Measurements from ENCODE around the gene C10orf105.

Gene C10orf105

GRCh38 chr10:71740069-71740653 lies 20.6 kb upstream of the C10orf105 start:
- DNase-seq (ENCODE audit: low read depth): no peak

GRCh38 chr10:71739358-71739900 lies 19.9 kb upstream of the C10orf105 start:
- no peak overlapping the region for H3K4me3 ChIP-seq (ENCODE audit: low read depth, low read length)
- no peak for DNase-seq (ENCODE audit: low read depth)

More at GRCh38 chr10:71740069-71740653, 20.6 kb upstream of the C10orf105 start:
- no peak overlapping the region for H3K4me3 ChIP-seq (ENCODE audit: low read depth, low read length)

- DNase-seq (ENCODE audit: low read depth): no peak
Measured at GRCh38 chr10:71737834-71738197, 18.2 kb upstream of the C10orf105 start.

DNA sequence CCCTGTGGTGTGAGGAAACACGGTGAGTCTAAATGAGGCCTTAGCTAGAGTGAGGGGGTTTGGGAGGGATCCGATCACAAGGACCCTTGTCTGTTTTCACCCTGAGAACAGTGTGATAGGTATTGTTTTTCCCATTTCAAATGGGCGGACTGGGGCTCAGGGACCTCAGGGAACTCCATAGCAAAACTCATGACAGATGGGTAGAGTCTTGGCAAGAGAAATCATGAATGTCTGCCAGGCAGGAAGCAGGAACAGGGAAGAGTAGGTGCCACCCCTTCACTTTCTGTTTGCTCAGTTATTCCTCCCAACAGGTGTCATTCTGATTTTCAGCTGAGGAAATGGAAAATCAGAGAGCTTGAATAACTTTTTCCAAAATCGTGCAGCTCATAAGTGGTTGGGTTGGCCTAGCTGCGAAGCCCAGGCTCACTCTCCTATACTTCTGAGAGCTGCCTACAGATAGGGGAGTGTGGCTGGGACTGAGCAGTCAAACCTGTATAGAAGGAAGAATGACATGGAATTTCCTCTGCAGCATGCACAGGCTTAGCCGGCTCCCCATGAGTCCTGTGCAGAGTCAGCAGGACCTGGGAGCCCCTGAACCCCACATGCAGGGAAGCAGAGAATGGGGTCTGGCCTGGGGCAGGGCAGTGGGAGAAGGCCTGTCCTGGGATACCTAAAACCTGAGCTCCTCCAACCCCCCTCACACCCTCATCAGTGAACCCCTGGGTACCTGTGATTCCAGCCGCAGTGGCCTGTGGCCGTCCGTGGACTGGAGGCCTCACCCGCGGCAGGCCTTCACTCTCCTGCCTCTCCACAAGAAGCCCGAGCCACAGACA lies 17.6 kb upstream of the C10orf105 start:
- no peak overlapping the region for H3K4me3 ChIP-seq (ENCODE audit: low read depth, low read length)

More at GRCh38 chr10:71737834-71738197, 18.2 kb upstream of the C10orf105 start:
- H3K4me3 ChIP-seq (ENCODE audit: low read depth, low read length): no peak overlapping the region

GRCh38 chr10:71736570-71736952 lies 17.0 kb upstream of the C10orf105 start:
- H3K4me3 ChIP-seq (ENCODE audit: low read depth, low read length): no peak overlapping the region
- DNase-seq (ENCODE audit: low read depth): no peak

More for the DNA sequence above, 17.6 kb upstream of the C10orf105 start:
- DNase-seq (ENCODE audit: low read depth): no peak

- DNase-seq (ENCODE audit: low read depth): no peak
Measured at GRCh38 chr10:71735709-71736569, 16.4 kb upstream of the C10orf105 start.

DNA sequence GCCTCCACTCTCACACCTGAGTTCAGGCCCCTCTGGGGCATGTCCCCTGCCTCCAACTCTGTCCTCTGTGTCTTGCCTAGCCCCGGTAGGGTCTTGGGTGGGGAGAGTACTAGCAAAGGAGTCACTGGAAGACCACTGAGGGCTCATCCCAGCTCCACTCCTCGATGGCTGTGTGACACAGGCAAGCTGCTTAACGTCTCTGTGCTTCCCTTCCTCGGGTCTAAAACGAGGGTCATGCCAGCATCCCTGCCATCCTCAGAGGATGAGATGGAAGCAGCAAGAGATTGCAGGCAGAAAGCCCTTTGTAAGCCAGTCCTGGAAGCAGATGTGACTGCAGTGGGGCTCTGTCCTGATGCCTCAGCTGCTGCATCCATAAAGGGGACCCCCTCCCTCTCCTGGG lies 15.2 kb upstream of the C10orf105 start:
- no peak for DNase-seq (ENCODE audit: low read depth)
- H3K4me3 ChIP-seq (ENCODE audit: low read depth, low read length): no peak overlapping the region

More at GRCh38 chr10:71735709-71736569, 16.4 kb upstream of the C10orf105 start:
- no peak overlapping the region for H3K4me3 ChIP-seq (ENCODE audit: low read depth, low read length)

DNA sequence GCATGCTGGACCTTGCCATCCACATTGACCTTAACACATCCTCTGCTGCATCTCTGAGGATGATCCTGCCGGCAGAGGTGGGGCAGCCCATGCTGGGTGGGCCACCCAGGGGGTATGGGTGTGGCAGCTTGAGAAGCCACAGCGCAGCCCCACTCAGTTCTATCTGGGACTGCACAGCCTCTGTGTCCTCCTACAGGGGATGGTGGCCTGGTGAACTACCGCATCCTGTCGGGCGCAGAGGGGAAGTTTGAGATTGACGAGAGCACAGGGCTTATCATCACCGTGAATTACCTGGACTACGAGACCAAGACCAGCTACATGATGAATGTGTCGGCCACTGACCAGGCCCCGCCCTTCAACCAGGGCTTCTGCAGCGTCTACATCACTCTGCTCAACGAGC lies 12.2 kb upstream of the C10orf105 start:
- no peak overlapping the region for H3K4me3 ChIP-seq (ENCODE audit: low read depth, low read length)
- no peak for DNase-seq (ENCODE audit: low read depth)

- no peak for DNase-seq (ENCODE audit: low read depth)
Measured at GRCh38 chr10:71729161-71729636, 9.6 kb upstream of the C10orf105 start.

DNA sequence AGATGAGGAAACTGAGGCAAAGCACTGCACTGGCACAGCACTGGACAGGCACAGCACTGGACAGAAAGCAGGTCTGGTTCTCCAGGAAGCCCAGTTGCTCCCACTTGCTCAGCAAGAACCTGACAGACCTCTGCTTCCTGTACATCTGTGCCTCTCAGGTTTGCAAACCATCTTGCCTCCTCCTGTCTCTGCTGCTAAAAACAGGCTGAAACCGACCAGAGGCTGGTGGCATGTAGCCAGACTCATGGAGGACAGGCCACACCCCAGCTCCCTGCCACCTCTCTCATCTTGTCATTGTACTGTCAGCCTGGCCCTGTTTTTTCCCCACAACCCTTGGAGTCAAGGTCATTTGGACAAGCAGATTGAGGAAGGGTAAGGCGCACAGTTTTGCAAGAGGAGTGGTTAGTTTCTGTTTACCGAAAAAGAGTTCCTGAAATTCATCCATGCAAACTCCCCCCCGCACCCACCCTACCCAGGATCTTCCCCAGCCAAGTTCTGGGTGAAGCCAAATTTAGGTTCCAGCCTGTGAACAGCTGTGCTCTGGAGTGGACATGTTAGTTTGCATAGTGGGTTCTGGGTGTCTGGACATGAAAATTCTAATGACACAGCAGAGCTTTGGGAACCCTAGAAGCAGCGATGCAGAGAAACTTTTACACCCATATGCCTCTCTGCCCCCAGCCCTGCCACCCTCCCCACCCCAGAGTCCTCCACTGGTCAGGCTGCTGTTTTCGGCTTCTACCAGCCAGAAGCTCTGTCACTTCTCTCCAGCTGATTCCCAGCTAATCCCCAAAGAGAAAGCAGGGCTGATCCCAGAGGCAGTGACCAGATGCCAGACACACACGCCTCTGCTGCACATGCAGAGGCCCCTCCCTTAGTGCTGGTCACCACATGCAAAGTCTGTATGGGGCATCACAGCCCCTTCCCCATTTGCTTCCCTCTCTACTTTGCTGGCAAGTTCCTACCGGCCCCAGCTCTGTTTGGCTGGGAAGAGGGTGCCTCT lies 8.5 kb upstream of the C10orf105 start:
- no peak overlapping the region for H3K4me3 ChIP-seq (ENCODE audit: low read depth, low read length)
- no peak for DNase-seq (ENCODE audit: low read depth)

More at GRCh38 chr10:71729161-71729636, 9.6 kb upstream of the C10orf105 start:
- H3K4me3 ChIP-seq (ENCODE audit: low read depth, low read length): no peak overlapping the region

- H3K4me3 ChIP-seq (ENCODE audit: low read depth, low read length): no peak overlapping the region
- no peak for DNase-seq (ENCODE audit: low read depth)
Measured at GRCh38 chr10:71727105-71727737, 7.6 kb upstream of the C10orf105 start.

DNA sequence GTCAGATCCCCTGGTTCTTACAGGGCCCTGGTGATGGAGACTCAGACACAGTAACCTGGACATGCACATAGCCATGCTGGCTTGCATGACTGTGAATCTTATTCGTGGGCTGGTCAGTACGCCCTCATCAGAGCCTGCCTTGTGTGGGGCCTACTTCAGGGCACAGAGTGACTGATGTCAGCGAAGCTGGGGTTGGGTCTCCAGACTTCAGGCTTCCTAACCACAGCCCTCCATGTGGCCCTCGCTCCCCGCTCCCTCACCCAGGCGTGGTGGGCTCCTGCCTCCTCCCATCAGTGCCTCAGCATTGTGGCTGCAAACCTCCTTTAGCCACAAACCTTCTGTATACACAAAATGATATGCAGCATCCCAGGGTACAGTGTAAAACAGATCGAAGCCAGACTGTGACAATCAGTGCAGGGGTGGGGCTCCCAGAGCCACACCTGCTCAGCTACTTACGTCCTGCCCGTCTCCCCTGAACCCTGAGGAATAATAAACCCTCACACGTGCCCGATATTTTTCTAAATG lies 7.1 kb upstream of the C10orf105 start:
- no peak overlapping the region for H3K4me3 ChIP-seq (ENCODE audit: low read depth, low read length)
- DNase-seq (ENCODE audit: low read depth): no peak

- DNase-seq (ENCODE audit: low read depth): no peak
- H3K4me3 ChIP-seq (ENCODE audit: low read depth, low read length): no peak overlapping the region
Measured at GRCh38 chr10:71725998-71726579, 6.5 kb upstream of the C10orf105 start.

DNA sequence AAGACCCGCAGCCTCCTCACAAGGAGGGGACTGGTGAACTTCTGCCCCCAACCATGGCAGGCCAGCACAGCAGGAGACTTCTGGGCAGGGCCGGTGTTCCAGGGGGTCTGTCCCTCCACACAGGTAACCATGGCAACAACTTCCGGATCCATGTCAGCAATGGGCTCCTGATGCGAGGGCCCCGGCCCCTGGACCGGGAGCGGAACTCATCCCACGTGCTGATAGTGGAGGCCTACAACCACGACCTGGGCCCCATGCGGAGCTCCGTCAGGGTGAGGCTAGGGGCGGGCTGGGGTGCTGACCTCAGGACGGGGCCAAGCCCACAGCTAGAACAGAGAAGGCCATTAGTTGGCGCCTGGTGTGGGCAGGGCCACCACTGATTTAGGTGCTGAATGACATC lies 5.7 kb upstream of the C10orf105 start:
- DNase-seq (ENCODE audit: low read depth): no peak
- no peak overlapping the region for H3K4me3 ChIP-seq (ENCODE audit: low read depth, low read length)

- DNase-seq (ENCODE audit: low read depth): no peak
- no peak overlapping the region for H3K4me3 ChIP-seq (ENCODE audit: low read depth, low read length)
Measured at GRCh38 chr10:71724539-71724938, 5.0 kb upstream of the C10orf105 start.

- no peak for DNase-seq (ENCODE audit: low read depth)
- no peak overlapping the region for H3K4me3 ChIP-seq (ENCODE audit: low read depth, low read length)
Measured at GRCh38 chr10:71723311-71723710, 3.7 kb upstream of the C10orf105 start.

- no peak overlapping the region for H3K4me3 ChIP-seq (ENCODE audit: low read depth, low read length)
- DNase-seq (ENCODE audit: low read depth): no peak
Measured at GRCh38 chr10:71722849-71723248, 3.3 kb upstream of the C10orf105 start.

All from skeletal muscle cell (primary cell).